GM21723 (cell line): ENCODE results near the gene SPAG16.

ENCODE experiments used
- ATAC-seq: cut with Tn5 transposase; IDR thresholded peaks from one replicate; pipeline ENCODE4 v1.9.1; 2021; ENCODE audit warnings: mild to moderate bottlenecking, moderate library complexity; ENCODE audit not compliant: unreplicated experiment

SPAG16 gene

GRCh38 chr2:214130114-214130513 is 845.9 kb downstream of the SPAG16 start:
- ATAC-seq: no peak

GRCh38 chr2:214135966-214136365 is 851.7 kb downstream of the SPAG16 start:
- no peak for ATAC-seq

GRCh38 chr2:214138779-214139178 is 854.5 kb downstream of the SPAG16 start:
- ATAC-seq: no peak

- no peak for ATAC-seq
Observed at GRCh38 chr2:214139630-214140284, 855.5 kb downstream of the SPAG16 start.

GRCh38 chr2:214156971-214157370 is 872.7 kb downstream of the SPAG16 start:
- ATAC-seq: no peak

GRCh38 chr2:214158851-214159250 is 874.6 kb downstream of the SPAG16 start:
- no peak for ATAC-seq

- ATAC-seq: no peak
Observed at GRCh38 chr2:214169281-214169680, 885.0 kb downstream of the SPAG16 start.

GRCh38 chr2:214169736-214170135 is 885.5 kb downstream of the SPAG16 start:
- ATAC-seq: no peak

GRCh38 chr2:214174563-214174962 is 890.3 kb downstream of the SPAG16 start:
- no peak for ATAC-seq

- ATAC-seq: no peak
Observed at GRCh38 chr2:214180071-214180470, 895.8 kb downstream of the SPAG16 start.

GRCh38 chr2:214180686-214181085 is 896.4 kb downstream of the SPAG16 start:
- ATAC-seq: no peak

- ATAC-seq: no peak
Observed at GRCh38 chr2:214184461-214184860, 900.2 kb downstream of the SPAG16 start.

- no peak for ATAC-seq
Observed at GRCh38 chr2:214185546-214185945, 901.3 kb downstream of the SPAG16 start.

GRCh38 chr2:214192711-214193110 is 908.4 kb downstream of the SPAG16 start:
- ATAC-seq: no peak

GRCh38 chr2:214193943-214194342 is 909.7 kb downstream of the SPAG16 start:
- no peak for ATAC-seq

- ATAC-seq: no peak
Observed at GRCh38 chr2:214196260-214196659, 912.0 kb downstream of the SPAG16 start.

GRCh38 chr2:214201892-214202291 is 917.6 kb downstream of the SPAG16 start:
- ATAC-seq: no peak

GRCh38 chr2:214203214-214203613 is 919.0 kb downstream of the SPAG16 start:
- no peak for ATAC-seq

GRCh38 chr2:214203744-214204289 is 919.6 kb downstream of the SPAG16 start:
- ATAC-seq: no peak

- ATAC-seq: no peak
Observed at GRCh38 chr2:214215107-214215506, 930.8 kb downstream of the SPAG16 start.

GRCh38 chr2:214217136-214217535 is 932.9 kb downstream of the SPAG16 start:
- ATAC-seq: no peak

- ATAC-seq: no peak
Observed at GRCh38 chr2:214217599-214217998, 933.3 kb downstream of the SPAG16 start.

GRCh38 chr2:214220251-214220650 is 936.0 kb downstream of the SPAG16 start:
- no peak for ATAC-seq
